Measurements from ENCODE around the gene LTA.

The LTA gene

GRCh38 chr6:31577579-31577966 lies 5.5 kb downstream of the LTA start:
- ChIA-PET POLR2A (interaction anchor here (0.5 to 7.1 kb wide), 10 partner anchors 9 to 285 kb away, joined by 3 to 94 read pairs (median 10); partner anchors contain the start of genes ATP6V1G2, LST1, NCR3 and NEU1), CTCF (interaction anchor here (0.9 to 54.8 kb wide), 3 partner anchors 13 to 84 kb away, joined by 3 to 2725 read pairs (median 2725); partner anchors contain the start of genes ATP6V1G2, DDX39B, LST1 and LTA)
- TF ChIP-seq, protein P1, sequence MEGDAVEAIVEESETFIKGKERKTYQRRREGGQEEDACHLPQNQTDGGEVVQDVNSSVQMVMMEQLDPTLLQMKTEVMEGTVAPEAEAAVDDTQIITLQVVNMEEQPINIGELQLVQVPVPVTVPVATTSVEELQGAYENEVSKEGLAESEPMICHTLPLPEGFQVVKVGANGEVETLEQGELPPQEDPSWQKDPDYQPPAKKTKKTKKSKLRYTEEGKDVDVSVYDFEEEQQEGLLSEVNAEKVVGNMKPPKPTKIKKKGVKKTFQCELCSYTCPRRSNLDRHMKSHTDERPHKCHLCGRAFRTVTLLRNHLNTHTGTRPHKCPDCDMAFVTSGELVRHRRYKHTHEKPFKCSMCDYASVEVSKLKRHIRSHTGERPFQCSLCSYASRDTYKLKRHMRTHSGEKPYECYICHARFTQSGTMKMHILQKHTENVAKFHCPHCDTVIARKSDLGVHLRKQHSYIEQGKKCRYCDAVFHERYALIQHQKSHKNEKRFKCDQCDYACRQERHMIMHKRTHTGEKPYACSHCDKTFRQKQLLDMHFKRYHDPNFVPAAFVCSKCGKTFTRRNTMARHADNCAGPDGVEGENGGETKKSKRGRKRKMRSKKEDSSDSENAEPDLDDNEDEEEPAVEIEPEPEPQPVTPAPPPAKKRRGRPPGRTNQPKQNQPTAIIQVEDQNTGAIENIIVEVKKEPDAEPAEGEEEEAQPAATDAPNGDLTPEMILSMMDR (IDR thresholded peaks at IDR 0.05; ENCODE audit: control extremely low read depth, extremely low read depth, low read depth, missing control alignments): no peak
- DNase-seq (ENCODE audit: extremely low spot score): no peak

GRCh38 chr6:31578184-31579118 lies 6.4 kb downstream of the LTA start:
- ChIA-PET POLR2A (interaction anchor here (0.8 to 7.1 kb wide), 6 partner anchors 15 to 37 kb away, joined by 3 to 94 read pairs (median 35); partner anchors contain the start of genes ATP6V1G2, NCR3 and NFKBIL1), CTCF (interaction anchor here (0.9 to 54.8 kb wide), 5 partner anchors 14 to 85 kb away, joined by 3 to 2725 read pairs (median 15); partner anchors contain the start of genes AIF1, ATP6V1G2, DDX39B and LST1)
- no peak for DNase-seq (ENCODE audit: extremely low spot score)
- TF ChIP-seq, protein P1 (IDR thresholded peaks at IDR 0.05; ENCODE audit: control extremely low read depth, extremely low read depth, low read depth, missing control alignments): no peak

- ChIA-PET CTCF (interaction anchor here (1.2 to 54.8 kb wide), 4 partner anchors 13 to 86 kb away, joined by 4 to 2725 read pairs (median 1370); partner anchors contain the start of genes AIF1, ATP6V1G2, DDX39B and LST1), POLR2A (interaction anchor here (1.0 to 7.1 kb wide), 6 partner anchors 8 to 38 kb away, joined by 3 to 94 read pairs (median 36); partner anchors contain the start of genes ATP6V1G2, NCR3 and NFKBIL1)
- no peak for DNase-seq (ENCODE audit: extremely low spot score)
- TF ChIP-seq, protein P1 (IDR thresholded peaks at IDR 0.05; ENCODE audit: control extremely low read depth, extremely low read depth, low read depth, missing control alignments): no peak
Measured at GRCh38 chr6:31579119-31579505, 7.0 kb downstream of the LTA start.

DNA sequence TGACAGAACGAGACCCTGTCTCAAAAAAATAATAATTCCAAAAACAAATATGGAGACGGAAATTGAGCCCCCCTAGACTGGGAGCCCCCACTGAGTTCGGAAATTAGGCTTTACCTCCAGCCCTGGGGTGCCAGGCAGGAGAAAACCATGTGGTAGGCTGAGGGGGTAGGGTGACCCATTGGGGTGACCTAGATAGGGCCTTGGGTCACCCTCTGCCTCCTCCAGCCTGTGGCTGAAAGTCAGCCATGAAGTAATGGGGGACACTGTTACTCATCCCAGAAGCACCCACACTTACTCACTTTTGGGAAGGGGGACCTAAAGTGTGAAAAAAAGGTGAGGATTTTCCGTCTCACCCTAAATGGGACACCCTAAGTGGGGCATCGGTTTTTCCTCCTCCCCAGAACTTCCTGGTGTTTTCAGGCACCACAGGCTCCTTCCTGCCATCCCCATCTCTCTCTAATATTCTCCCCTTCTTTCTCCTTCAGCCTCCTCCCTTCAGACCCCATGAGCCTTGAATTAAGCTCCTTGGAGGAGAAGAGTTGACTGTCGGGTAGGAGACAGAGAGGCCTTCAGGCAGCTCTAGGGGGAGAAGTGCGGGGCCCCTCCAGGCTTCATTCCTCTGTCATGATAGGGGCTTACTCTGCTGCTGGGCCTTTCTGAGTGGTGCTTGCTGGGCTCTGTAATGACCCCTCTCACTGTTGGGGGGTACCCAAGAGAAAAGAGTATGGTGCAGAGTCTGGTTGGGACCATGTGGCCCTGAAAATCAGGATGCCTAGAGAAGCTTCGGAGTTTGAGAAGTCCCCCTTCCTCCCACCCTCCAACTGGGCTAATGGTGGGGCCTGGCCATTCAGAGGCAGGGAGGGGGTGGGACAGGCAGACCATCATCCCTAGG lies 7.7 kb downstream of the LTA start:
- TF ChIP-seq, protein P1 (IDR thresholded peaks at IDR 0.05; ENCODE audit: control extremely low read depth, extremely low read depth, low read depth, missing control alignments): no peak
- no peak for DNase-seq (ENCODE audit: extremely low spot score)
- CTCF ChIA-PET: interaction anchor here (0.9 to 54.8 kb wide), 12 partner anchors 12 to 87 kb away, joined by 3 to 2725 read pairs (median 4); partner anchors contain the start of genes AIF1, APOM, ATP6V1G2 and DDX39B
- POLR2A ChIA-PET: interaction anchor here (0.6 to 7.1 kb wide), 6 partner anchors 9 to 965 kb away, joined by 3 to 94 read pairs (median 38); partner anchors contain the start of genes ATP6V1G2, NCR3 and NFKBIL1

- TF ChIP-seq, protein P1 (IDR thresholded peaks at IDR 0.05; ENCODE audit: control extremely low read depth, extremely low read depth, low read depth, missing control alignments): no peak
- DNase-seq (ENCODE audit: extremely low spot score): no peak
- POLR2A ChIA-PET: interaction anchor here (0.6 to 7.1 kb wide), 4 partner anchors 10 to 966 kb away, joined by 3 to 86 read pairs (median 8); partner anchors contain the start of genes ATP6V1G2 and NFKBIL1
- CTCF ChIA-PET: interaction anchor here (0.9 to 54.8 kb wide), 11 partner anchors 12 to 86 kb away, joined by 3 to 2725 read pairs (median 5); partner anchors contain the start of genes AIF1, APOM, ATP6V1G2 and DDX39B
Measured at GRCh38 chr6:31580438-31580740, 8.3 kb downstream of the LTA start.
